NB4 (cell line): ENCODE data around the gene TMEM52.

ENCODE experiments used
- DNase-seq: peaks from one replicate; pipeline ENCODE4 v3.0.0; 2010; ENCODE audit warnings: low read depth
- H3K4me3 ChIP-seq: one replicate; pipeline ENCODE4 v1.5.1; 2011; ENCODE audit warnings: mild to moderate bottlenecking, low read depth, low read length, moderate library complexity
- MYC ChIP-seq: IDR thresholded peaks from 2 replicates; pipeline ENCODE4 v1.6.1; 2011; ENCODE audit warnings: low read depth, low read length
- POLR2A ChIP-seq: IDR thresholded peaks from 2 replicates; pipeline ENCODE4 v1.6.1; 2011; ENCODE audit warnings: mild to moderate bottlenecking; ENCODE audit not compliant: insufficient read length; ENCODE audit errors: extremely low read depth
- TF ChIP-seq, protein P1 (sequence below): IDR thresholded peaks from one replicate; pipeline ENCODE4 v1.5.1; 2012; ENCODE audit warnings: low read depth, low read length
- TF ChIP-seq, protein P2 (sequence below): IDR thresholded peaks from 2 replicates; pipeline ENCODE4 v1.6.1; 2011; ENCODE audit warnings: low read depth, low read length

The TMEM52 gene

DNA sequence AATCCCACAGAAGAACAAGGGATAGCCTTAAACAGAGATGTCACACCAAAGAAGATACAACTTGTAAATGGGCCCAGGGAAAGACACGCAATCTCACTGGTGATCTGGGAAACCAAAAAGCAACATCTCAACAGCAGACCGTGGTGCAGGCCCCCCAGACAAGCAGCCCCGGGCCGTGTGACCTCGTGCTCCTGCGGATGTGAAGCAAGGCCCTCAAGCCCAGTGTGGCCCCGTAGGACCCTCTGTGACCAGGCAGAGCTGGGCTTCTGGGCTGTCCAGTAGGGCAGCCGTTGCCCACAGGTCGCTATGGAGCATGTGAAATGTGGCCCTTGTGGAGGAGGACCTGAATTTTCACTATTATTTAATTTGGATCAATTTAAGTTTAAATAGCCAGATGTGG is 34.9 kb upstream of the TMEM52 start:
- H3K4me3 ChIP-seq: no peak overlapping the region
- DNase-seq: no peak
- no peak for TF ChIP-seq MYC
- TF ChIP-seq, protein P1, sequence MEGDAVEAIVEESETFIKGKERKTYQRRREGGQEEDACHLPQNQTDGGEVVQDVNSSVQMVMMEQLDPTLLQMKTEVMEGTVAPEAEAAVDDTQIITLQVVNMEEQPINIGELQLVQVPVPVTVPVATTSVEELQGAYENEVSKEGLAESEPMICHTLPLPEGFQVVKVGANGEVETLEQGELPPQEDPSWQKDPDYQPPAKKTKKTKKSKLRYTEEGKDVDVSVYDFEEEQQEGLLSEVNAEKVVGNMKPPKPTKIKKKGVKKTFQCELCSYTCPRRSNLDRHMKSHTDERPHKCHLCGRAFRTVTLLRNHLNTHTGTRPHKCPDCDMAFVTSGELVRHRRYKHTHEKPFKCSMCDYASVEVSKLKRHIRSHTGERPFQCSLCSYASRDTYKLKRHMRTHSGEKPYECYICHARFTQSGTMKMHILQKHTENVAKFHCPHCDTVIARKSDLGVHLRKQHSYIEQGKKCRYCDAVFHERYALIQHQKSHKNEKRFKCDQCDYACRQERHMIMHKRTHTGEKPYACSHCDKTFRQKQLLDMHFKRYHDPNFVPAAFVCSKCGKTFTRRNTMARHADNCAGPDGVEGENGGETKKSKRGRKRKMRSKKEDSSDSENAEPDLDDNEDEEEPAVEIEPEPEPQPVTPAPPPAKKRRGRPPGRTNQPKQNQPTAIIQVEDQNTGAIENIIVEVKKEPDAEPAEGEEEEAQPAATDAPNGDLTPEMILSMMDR: no peak
- no peak for TF ChIP-seq POLR2A
- TF ChIP-seq, protein P2, sequence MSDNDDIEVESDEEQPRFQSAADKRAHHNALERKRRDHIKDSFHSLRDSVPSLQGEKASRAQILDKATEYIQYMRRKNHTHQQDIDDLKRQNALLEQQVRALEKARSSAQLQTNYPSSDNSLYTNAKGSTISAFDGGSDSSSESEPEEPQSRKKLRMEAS: no peak

DNA sequence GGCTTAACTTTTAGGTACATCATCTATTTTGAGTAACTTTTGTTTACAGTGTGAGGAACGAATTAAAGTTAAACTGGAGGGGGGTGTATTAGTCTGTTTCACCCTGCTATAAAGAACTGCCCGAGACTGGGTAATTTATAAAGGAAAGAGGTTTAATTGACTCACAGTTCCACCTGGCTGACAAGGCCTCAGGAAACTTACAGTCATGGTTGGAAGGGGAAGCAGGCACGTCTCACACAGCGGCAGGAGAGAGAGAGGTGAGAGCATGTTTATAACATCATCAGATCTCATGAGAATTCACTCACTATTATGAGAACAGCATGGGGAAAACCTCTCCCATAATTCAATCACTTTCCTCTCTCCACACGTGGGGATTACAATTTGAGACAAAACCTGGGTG is 31.9 kb upstream of the TMEM52 start:
- TF ChIP-seq POLR2A: no peak
- TF ChIP-seq, protein P2: no peak
- TF ChIP-seq MYC: no peak
- TF ChIP-seq, protein P1: no peak
- DNase-seq: no peak
- H3K4me3 ChIP-seq: no peak overlapping the region

DNA sequence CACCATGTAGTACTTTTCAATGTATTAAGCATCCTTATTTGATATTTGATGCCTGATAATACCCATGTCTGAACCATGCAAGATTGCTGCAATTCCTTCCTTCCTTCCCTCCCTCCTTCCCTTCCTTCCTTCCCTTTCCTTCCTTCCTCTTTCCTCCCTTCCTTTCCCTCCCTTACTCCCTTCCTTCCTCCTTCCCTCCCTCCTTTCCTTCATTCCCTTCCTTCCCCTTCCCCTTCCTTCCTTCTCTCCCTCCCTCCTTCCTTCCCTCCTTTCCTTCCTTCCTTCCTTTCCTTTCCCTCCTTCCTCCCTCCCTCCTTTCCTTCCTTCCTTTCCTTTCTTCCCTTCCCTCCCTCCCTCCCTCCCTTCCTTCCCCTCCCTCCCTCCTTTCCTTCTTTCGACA is 29.7 kb upstream of the TMEM52 start:
- no peak overlapping the region for H3K4me3 ChIP-seq
- no peak for DNase-seq
- no peak for TF ChIP-seq MYC
- TF ChIP-seq, protein P1: no peak
- TF ChIP-seq, protein P2: no peak
- TF ChIP-seq POLR2A: no peak

DNA sequence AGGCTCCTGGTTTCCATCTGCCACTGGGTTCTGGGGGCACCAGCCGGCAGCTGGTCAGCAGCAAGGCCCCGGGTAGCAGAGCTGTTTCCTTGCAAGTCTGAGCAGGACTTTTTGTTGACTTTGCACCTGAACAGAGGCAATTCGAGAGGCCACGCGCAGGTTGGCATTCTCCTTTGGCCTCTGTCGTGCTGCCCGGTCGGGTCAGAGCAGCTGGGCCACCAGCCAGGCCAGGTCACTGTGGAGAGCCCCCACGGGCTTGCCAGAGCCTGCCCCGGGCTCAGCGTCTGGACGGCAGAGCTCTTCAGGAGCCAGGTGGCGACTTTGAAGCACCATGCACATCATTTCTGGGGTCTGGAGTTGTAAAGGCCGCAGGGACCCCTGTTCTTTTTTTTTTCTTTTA is 28.4 kb upstream of the TMEM52 start:
- TF ChIP-seq, protein P2: no peak
- TF ChIP-seq, protein P1: no peak
- no peak for TF ChIP-seq MYC
- no peak for TF ChIP-seq POLR2A
- no peak for DNase-seq
- no peak overlapping the region for H3K4me3 ChIP-seq

DNA sequence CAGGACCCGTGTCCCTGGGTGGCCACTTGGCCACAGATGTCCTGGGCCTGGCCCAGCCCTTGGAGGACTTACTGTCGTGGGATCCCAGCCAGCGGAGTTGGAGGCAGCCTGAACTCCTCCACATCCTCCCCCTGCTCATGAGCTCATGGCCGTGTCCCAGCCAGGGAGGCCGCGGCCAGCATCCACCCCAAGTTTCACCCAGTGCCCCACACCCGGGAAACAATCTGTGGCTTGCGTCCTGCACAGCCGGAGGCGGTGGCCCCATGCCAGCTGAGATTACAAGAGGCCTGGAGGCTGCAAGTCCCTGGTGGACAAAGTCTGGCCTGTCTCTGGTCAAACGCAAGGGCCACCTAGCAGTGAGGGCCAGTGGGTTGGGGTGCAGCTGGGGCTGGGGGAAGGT is 27.5 kb upstream of the TMEM52 start:
- no peak for DNase-seq
- TF ChIP-seq, protein P1: no peak
- TF ChIP-seq MYC (no peak), POLR2A (no peak)
- TF ChIP-seq, protein P2: no peak
- no peak overlapping the region for H3K4me3 ChIP-seq
